SU-DHL-6 (cell line): ENCODE data around the gene SCGB3A1.

ENCODE experiments used
- H2AFZ ChIP-seq: fragments of 200-600 bp; sonication (generic); 2 replicates; pipeline ENCODE4 v1.6.1; 2014; ENCODE audit warnings: low read depth, mild to moderate bottlenecking, moderate library complexity, mixed read lengths, antibody characterized with exemption, low read length; ENCODE audit not compliant: severe bottlenecking
- H3F3A ChIP-seq: fragments of 200-600 bp; shearing (Covaris generic); 2 replicates; pipeline ENCODE4 v1.6.0; 2016; ENCODE audit warnings: antibody characterized with exemption, mild to moderate bottlenecking; ENCODE audit not compliant: insufficient read depth
- H3K27ac ChIP-seq: fragments of 200-600 bp; sonication (generic); 2 replicates; pipeline ENCODE4 v1.5.1; 2016; ENCODE audit warnings: low read depth, mild to moderate bottlenecking, low read length, moderate library complexity, mixed read lengths
- H3K27me3 ChIP-seq: fragments of 200-600 bp; sonication (generic), shearing (Covaris generic); 2 replicates; pipeline ENCODE4 v1.6.0; 2014; ENCODE audit warnings: mild to moderate bottlenecking, low read length
- H3K36me3 ChIP-seq: fragments of 200-600 bp; sonication (generic); 2 replicates; pipeline ENCODE4 v1.6.1; 2014; ENCODE audit warnings: mild to moderate bottlenecking, low read length, mixed read lengths
- H3K4me2 ChIP-seq: fragments of 300-600, 200-600 bp; shearing (Covaris generic), sonication (generic); 2 replicates; pipeline ENCODE4 v1.6.0; 2014; ENCODE audit warnings: low read length, low read depth, mild to moderate bottlenecking; ENCODE audit not compliant: poor library complexity, severe bottlenecking
- H3K4me3 ChIP-seq: fragments of 200-600 bp; sonication (generic); 2 replicates; pipeline ENCODE4 v1.5.1; 2014; ENCODE audit warnings: antibody characterized with exemption, low read length, mild to moderate bottlenecking, mixed read lengths; ENCODE audit not compliant: insufficient read depth, poor library complexity, severe bottlenecking
- H3K79me2 ChIP-seq: fragments of 200-600 bp; sonication (generic); 2 replicates; pipeline ENCODE4 v1.6.1; 2014; ENCODE audit warnings: mild to moderate bottlenecking, low read length, moderate library complexity; ENCODE audit not compliant: insufficient read depth
- H3K9ac ChIP-seq: fragments of 200-600 bp; sonication (generic); 2 replicates; pipeline ENCODE4 v1.7.0; 2014; ENCODE audit warnings: mild to moderate bottlenecking, low read length
- H3K9me2 ChIP-seq: fragments of 200-600 bp; sonication (generic); replicated peaks from 2 replicates; pipeline ENCODE4 v1.6.1; 2014; ENCODE audit warnings: low read length; ENCODE audit not compliant: insufficient read depth
- H3K9me3 ChIP-seq: fragments of 200-600 bp; sonication (generic); 2 replicates; pipeline ENCODE4 v1.6.1; 2014; ENCODE audit warnings: low read length, mixed read lengths; ENCODE audit not compliant: insufficient read depth
- H4K20me1 ChIP-seq: fragments of 200-600 bp; sonication (generic); 2 replicates; pipeline ENCODE4 v1.6.1; 2014; ENCODE audit warnings: low read depth, mild to moderate bottlenecking, antibody characterized with exemption, low read length, moderate library complexity, mixed read lengths
- CTCF ChIP-seq: fragments of 200-600 bp; sonication (generic); IDR thresholded peaks from one replicate; pipeline ENCODE4 v1.5.1; 2017; ENCODE audit warnings: antibody characterized with exemption, mild to moderate bottlenecking, low read length, moderate library complexity; ENCODE audit not compliant: insufficient read depth, poor library complexity, severe bottlenecking
- EZH2phosphoT487 ChIP-seq: fragments of 200-600 bp; sonication (generic), shearing (Covaris generic); conservative IDR thresholded peaks from 2 replicates; pipeline ENCODE4 v1.6.1; 2018; ENCODE audit warnings: mild to moderate bottlenecking, antibody characterized with exemption, low read length, moderate library complexity, mixed read lengths

Gene SCGB3A1

GRCh38 chr5:180596115-180596667, 4.9 kb upstream of the SCGB3A1 start:
- no peaks in the 10 kb centered on the region for H3F3A ChIP-seq
- H3K9ac ChIP-seq = no peak overlapping the region
- no peaks in the 10 kb centered on the region for H3K36me3 ChIP-seq
- TF ChIP-seq EZH2phosphoT487 (no peak), CTCF (no peak)
- no peak overlapping the region for H3K27ac ChIP-seq
- H2AFZ ChIP-seq = no peak overlapping the region
- H4K20me1 ChIP-seq = no peaks in the 10 kb centered on the region
- no peak overlapping the region for H3K4me3 ChIP-seq
- H3K4me2 ChIP-seq = no peak overlapping the region
- H3K27me3 ChIP-seq = no peaks in the 10 kb centered on the region
- H3K9me3 ChIP-seq = no peaks in the 10 kb centered on the region
- H3K79me2 ChIP-seq = no peaks in the 10 kb centered on the region
- H3K9me2 ChIP-seq = no peaks in the 10 kb centered on the region

GRCh38 chr5:180595381-180596114, 4.2 kb upstream of the SCGB3A1 start:
- Histone ChIP-seq H3K27me3 (no peaks in the 10 kb centered on the region), H3K4me2 (no peak overlapping the region), H3K9me3 (no peaks in the 10 kb centered on the region), H3K79me2 (no peaks in the 10 kb centered on the region), H2AFZ (no peak overlapping the region), H3K27ac (no peak overlapping the region), H3K9ac (no peak overlapping the region), H3K9me2 (no peaks in the 10 kb centered on the region), H4K20me1 (no peaks in the 10 kb centered on the region), H3F3A (no peaks in the 10 kb centered on the region), H3K4me3 (no peak overlapping the region), H3K36me3 (no peaks in the 10 kb centered on the region)
- TF ChIP-seq CTCF (no peak), EZH2phosphoT487 (no peak)

- Histone ChIP-seq H3K9ac (no peak overlapping the region), H3K27me3 (no peaks in the 10 kb centered on the region), H3K4me3 (no peak overlapping the region)
Measured at GRCh38 chr5:180595046-180595379, 3.7 kb upstream of the SCGB3A1 start.

More at GRCh38 chr5:180595046-180595379, 3.7 kb upstream of the SCGB3A1 start:
- Histone ChIP-seq H3K36me3 (no peaks in the 10 kb centered on the region), H3K4me2 (no peak overlapping the region), H3K27ac (no peak overlapping the region), H3K79me2 (no peaks in the 10 kb centered on the region), H2AFZ (no peak overlapping the region), H3K9me3 (no peaks in the 10 kb centered on the region), H3F3A (no peaks in the 10 kb centered on the region), H3K9me2 (no peaks in the 10 kb centered on the region), H4K20me1 (no peaks in the 10 kb centered on the region)
- TF ChIP-seq CTCF (no peak), EZH2phosphoT487 (no peak)
